ENCODE measurements around the gene HBEGF.

HBEGF gene

DNA sequence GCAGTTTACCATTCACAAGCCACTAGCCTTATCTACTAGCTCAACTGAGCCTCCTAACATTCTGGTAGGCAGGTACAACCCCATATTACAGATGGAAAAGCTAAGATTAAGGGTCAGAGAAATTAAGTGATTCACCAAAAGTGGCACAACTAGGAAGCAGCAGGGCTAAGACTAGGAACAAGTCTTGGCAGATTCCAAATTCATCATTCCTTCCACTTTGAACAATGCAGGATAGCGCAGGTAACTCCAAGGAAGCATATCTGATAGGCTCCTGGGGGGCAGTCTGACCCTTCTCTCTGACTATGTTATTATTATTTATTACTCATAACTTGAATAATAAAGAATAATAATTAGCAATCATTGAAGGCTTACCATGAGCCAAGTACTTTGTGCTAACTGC is 8.5 kb downstream of the HBEGF start:
- H3K4me2 ChIP-seq (ENCODE audit: low read length): no peak overlapping the region
- no peak overlapping the region for H2AFZ ChIP-seq (ENCODE audit: insufficient read depth, low read length, poor library complexity)
- H3K27me3 ChIP-seq (ENCODE audit: insufficient read depth, low read length): no peaks in the 10 kb centered on the region
- H2AK5ac ChIP-seq (ENCODE audit: low read length): no peak overlapping the region
- H2BK5ac ChIP-seq (ENCODE audit: low read depth, low read length, poor library complexity): no peak overlapping the region
- no peak overlapping the region for H3K18ac ChIP-seq (ENCODE audit: low read length)
- H4K91ac ChIP-seq (ENCODE audit: low read depth, low read length): no peak overlapping the region
- no peak overlapping the region for H3K14ac ChIP-seq (ENCODE audit: low read length)
- no CpG with 5 or more reads among the region's 1 CpG for whole genome bisulfite sequencing (ENCODE audit: extremely low coverage, insufficient coverage, insufficient read length)
- peak in 1 of 2 donors; percentile 7 for DNase-seq
- no peak overlapping the region for H3K4ac ChIP-seq (ENCODE audit: low read depth, low read length)
- peaks cover 23 to 37% of the 10 kb centered on the region in 2 experiments for H3K36me3 ChIP-seq (ENCODE audit: control insufficient read depth in 1 of 2, insufficient read depth in 2 of 2, low read length in 2 of 2)
- no peaks in the 10 kb centered on the region for H3K9me3 ChIP-seq (ENCODE audit: insufficient read depth, low read depth, low read length)
- no peak overlapping the region for H2BK120ac ChIP-seq (ENCODE audit: insufficient read depth, low read length, poor library complexity)
- H3K79me1 ChIP-seq (ENCODE audit: low read length): no peaks in the 10 kb centered on the region
- no peak overlapping the region for H4K8ac ChIP-seq (ENCODE audit: low read depth, low read length)
- peaks cover 2 to 5% of the 10 kb centered on the region in 2 experiments for H3K4me1 ChIP-seq (ENCODE audit: control insufficient read depth in 1 of 2, insufficient read depth in 2 of 2, low read length in 2 of 2)
- H3K9ac ChIP-seq (ENCODE audit: low read length): no peak overlapping the region
- H3K27ac ChIP-seq (ENCODE audit: low read depth, low read length): no peak overlapping the region
- no peak overlapping the region for H4K12ac ChIP-seq (ENCODE audit: low read depth, low read length)
- no peak overlapping the region for H3K4me3 ChIP-seq (ENCODE audit: low read depth, low read length)
- H3K79me2 ChIP-seq (ENCODE audit: control insufficient read depth, insufficient read depth, low read length, poor library complexity): no peaks in the 10 kb centered on the region
- no peak overlapping the region for H3K23ac ChIP-seq (ENCODE audit: low read length)
- no peak overlapping the region for H2BK12ac ChIP-seq (ENCODE audit: low read length)

DNA sequence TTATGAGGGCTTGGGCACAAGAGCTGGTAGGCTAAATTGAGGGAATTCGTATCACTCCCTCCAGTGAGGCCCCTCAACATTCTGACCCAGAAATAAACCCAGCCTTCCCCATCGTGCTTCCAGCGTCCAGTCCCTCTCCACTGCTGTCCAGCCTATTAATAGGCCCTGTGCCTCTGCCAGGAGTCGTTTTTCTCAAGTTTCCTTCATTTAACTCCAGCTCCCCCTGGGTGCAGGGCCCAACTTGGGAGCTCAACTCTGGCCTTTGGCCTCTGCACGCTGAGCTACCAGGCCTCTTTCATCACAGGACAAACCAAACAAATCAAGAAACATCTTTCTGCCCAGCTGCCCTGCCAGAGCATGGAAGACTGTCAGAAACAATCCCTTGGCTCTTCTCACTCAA is 10.0 kb downstream of the HBEGF start:
- Histone ChIP-seq H2AFZ (ENCODE audit: insufficient read depth, low read length, poor library complexity) (no peak overlapping the region), H4K91ac (ENCODE audit: low read depth, low read length) (no peak overlapping the region), H2BK5ac (ENCODE audit: low read depth, low read length, poor library complexity) (no peak overlapping the region), H3K23ac (ENCODE audit: low read length) (no peak overlapping the region), H3K4me3 (ENCODE audit: low read depth, low read length) (no peak overlapping the region), H3K18ac (ENCODE audit: low read length) (no peak overlapping the region), H3K4me2 (ENCODE audit: low read length) (no peak overlapping the region), H3K4ac (ENCODE audit: low read depth, low read length) (no peak overlapping the region), H3K9ac (ENCODE audit: low read length) (no peak overlapping the region), H3K79me2 (ENCODE audit: control insufficient read depth, insufficient read depth, low read length, poor library complexity) (no peaks in the 10 kb centered on the region), H3K14ac (ENCODE audit: low read length) (no peak overlapping the region), H3K79me1 (ENCODE audit: low read length) (no peaks in the 10 kb centered on the region), H3K27me3 (ENCODE audit: insufficient read depth, low read length) (no peaks in the 10 kb centered on the region), H2BK12ac (ENCODE audit: low read length) (no peak overlapping the region), H4K12ac (ENCODE audit: low read depth, low read length) (no peak overlapping the region), H2AK5ac (ENCODE audit: low read length) (no peak overlapping the region), H3K27ac (ENCODE audit: low read depth, low read length) (no peak overlapping the region), H2BK120ac (ENCODE audit: insufficient read depth, low read length, poor library complexity) (no peak overlapping the region), H4K8ac (ENCODE audit: low read depth, low read length) (no peak overlapping the region), H3K36me3 (ENCODE audit: control insufficient read depth in 1 of 2, insufficient read depth in 2 of 2, low read length in 2 of 2) (peaks cover 17 to 30% of the 10 kb centered on the region in 2 experiments), H3K4me1 (ENCODE audit: control insufficient read depth in 1 of 2, insufficient read depth in 2 of 2, low read length in 2 of 2) (peaks cover 2 to 5% of the 10 kb centered on the region in 2 experiments), H3K9me3 (ENCODE audit: insufficient read depth, low read depth, low read length) (no peaks in the 10 kb centered on the region)
- no peak for DNase-seq
- WGBS (ENCODE audit: extremely low coverage, insufficient coverage, insufficient read length): no CpG with 5 or more reads among the region's 5 CpGs

DNA sequence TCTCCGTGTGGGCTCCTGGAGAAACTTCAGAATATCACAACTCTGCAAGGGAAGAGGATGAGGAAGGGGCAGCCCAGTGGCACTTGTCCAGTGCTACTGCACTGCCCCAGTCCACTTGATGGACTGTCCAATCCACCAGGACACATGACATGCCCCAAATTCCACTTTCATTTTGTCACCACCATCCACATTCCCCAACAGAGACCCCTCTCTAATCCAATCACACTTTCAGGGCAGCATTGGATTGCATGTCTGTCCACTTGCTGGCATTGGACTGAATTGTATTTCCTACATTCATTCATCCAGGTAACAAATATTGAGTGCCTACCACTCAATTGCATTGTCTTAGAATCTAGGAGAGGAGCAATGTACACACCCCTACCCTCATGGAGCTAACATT is 14.8 kb downstream of the HBEGF start:
- H3K36me3 ChIP-seq (ENCODE audit: control insufficient read depth in 1 of 2, insufficient read depth in 2 of 2, low read length in 2 of 2): peaks cover 12 to 24% of the 10 kb centered on the region in 2 experiments
- no peak overlapping the region for H3K27ac ChIP-seq (ENCODE audit: low read depth, low read length)
- no peak overlapping the region for H2AFZ ChIP-seq (ENCODE audit: insufficient read depth, low read length, poor library complexity)
- H4K12ac ChIP-seq (ENCODE audit: low read depth, low read length): no peak overlapping the region
- H3K23ac ChIP-seq (ENCODE audit: low read length): no peak overlapping the region
- H3K9ac ChIP-seq (ENCODE audit: low read length): no peak overlapping the region
- no peak overlapping the region for H3K4me3 ChIP-seq (ENCODE audit: low read depth, low read length)
- no peak overlapping the region for H2BK12ac ChIP-seq (ENCODE audit: low read length)
- no CpG with 5 or more reads among the region's 1 CpG for WGBS (ENCODE audit: extremely low coverage, insufficient coverage, insufficient read length)
- H3K27me3 ChIP-seq (ENCODE audit: insufficient read depth, low read length): no peaks in the 10 kb centered on the region
- H3K79me2 ChIP-seq (ENCODE audit: control insufficient read depth, insufficient read depth, low read length, poor library complexity): peaks cover 2% of the 10 kb centered on the region
- no peak overlapping the region for H3K4me2 ChIP-seq (ENCODE audit: low read length)
- peaks cover 0 to 6% of the 10 kb centered on the region in 2 experiments for H3K4me1 ChIP-seq (ENCODE audit: control insufficient read depth in 1 of 2, insufficient read depth in 2 of 2, low read length in 2 of 2)
- H3K79me1 ChIP-seq (ENCODE audit: low read length): no peaks in the 10 kb centered on the region
- no peak overlapping the region for H3K18ac ChIP-seq (ENCODE audit: low read length)
- H3K14ac ChIP-seq (ENCODE audit: low read length): no peak overlapping the region
- no peak overlapping the region for H4K91ac ChIP-seq (ENCODE audit: low read depth, low read length)
- DNase-seq: no peak
- H3K4ac ChIP-seq (ENCODE audit: low read depth, low read length): no peak overlapping the region
- H4K8ac ChIP-seq (ENCODE audit: low read depth, low read length): no peak overlapping the region
- H2AK5ac ChIP-seq (ENCODE audit: low read length): no peak overlapping the region
- no peak overlapping the region for H2BK5ac ChIP-seq (ENCODE audit: low read depth, low read length, poor library complexity)
- H3K9me3 ChIP-seq (ENCODE audit: insufficient read depth, low read depth, low read length): no peaks in the 10 kb centered on the region
- H2BK120ac ChIP-seq (ENCODE audit: insufficient read depth, low read length, poor library complexity): no peak overlapping the region

DNA sequence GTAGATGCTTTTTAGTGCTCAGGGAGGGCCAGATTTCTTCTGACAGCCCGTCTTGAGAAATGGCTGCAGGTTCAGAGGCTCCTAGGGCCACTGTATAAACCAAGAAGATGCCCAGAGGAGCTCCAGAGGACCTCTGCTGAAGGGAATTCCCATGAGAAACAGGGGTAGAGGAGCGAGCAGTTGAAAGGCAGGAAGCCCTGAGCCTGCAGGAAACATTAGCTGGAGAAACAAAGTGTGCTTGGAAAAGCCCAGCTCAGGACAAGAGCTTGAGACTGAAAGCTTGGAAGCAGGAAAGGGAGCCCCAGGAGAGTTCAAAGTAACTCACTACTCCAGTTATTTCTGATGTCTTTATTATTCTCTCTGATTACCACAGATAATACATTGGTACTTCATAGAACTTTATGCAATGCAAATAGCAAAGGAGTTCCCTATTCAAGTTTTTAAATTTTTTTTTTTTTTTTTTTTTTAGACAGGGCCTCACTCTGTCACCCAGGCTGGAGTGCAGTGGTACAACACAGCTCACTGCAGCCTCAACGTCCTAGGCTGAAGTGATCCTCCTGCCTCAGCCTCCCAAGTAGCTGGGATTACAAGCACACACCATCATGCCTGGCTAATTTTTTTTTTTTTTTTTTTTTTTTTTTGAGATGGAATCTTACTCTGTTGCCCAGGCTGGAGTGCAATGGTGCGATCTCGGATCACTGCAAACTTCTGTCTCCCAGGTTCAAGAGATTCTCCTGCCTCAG is 16.5 kb downstream of the HBEGF start:
- no peak for DNase-seq
- Histone ChIP-seq H3K27me3 (ENCODE audit: insufficient read depth, low read length) (no peaks in the 10 kb centered on the region), H3K36me3 (ENCODE audit: control insufficient read depth in 1 of 2, insufficient read depth in 2 of 2, low read length in 2 of 2) (peaks cover 6 to 15% of the 10 kb centered on the region in 2 experiments), H3K4ac (ENCODE audit: low read depth, low read length) (no peak overlapping the region), H3K4me3 (ENCODE audit: low read depth, low read length) (no peak overlapping the region), H2AFZ (ENCODE audit: insufficient read depth, low read length, poor library complexity) (no peak overlapping the region), H3K9ac (ENCODE audit: low read length) (no peak overlapping the region), H2BK5ac (ENCODE audit: low read depth, low read length, poor library complexity) (no peak overlapping the region), H3K14ac (ENCODE audit: low read length) (no peak overlapping the region), H4K8ac (ENCODE audit: low read depth, low read length) (no peak overlapping the region), H3K4me2 (ENCODE audit: low read length) (no peak overlapping the region), H2BK120ac (ENCODE audit: insufficient read depth, low read length, poor library complexity) (no peak overlapping the region), H3K27ac (ENCODE audit: low read depth, low read length) (no peak overlapping the region), H4K91ac (ENCODE audit: low read depth, low read length) (no peak overlapping the region), H2BK12ac (ENCODE audit: low read length) (no peak overlapping the region), H3K9me3 (ENCODE audit: insufficient read depth, low read depth, low read length) (no peaks in the 10 kb centered on the region), H3K79me1 (ENCODE audit: low read length) (no peaks in the 10 kb centered on the region), H3K23ac (ENCODE audit: low read length) (no peak overlapping the region), H3K79me2 (ENCODE audit: control insufficient read depth, insufficient read depth, low read length, poor library complexity) (peaks cover 2% of the 10 kb centered on the region), H4K12ac (ENCODE audit: low read depth, low read length) (no peak overlapping the region), H3K4me1 (ENCODE audit: control insufficient read depth in 1 of 2, insufficient read depth in 2 of 2, low read length in 2 of 2) (peaks cover 0 to 6% of the 10 kb centered on the region in 2 experiments), H3K18ac (ENCODE audit: low read length) (no peak overlapping the region), H2AK5ac (ENCODE audit: low read length) (no peak overlapping the region)
- no CpG with 5 or more reads among the region's 5 CpGs for WGBS (ENCODE audit: extremely low coverage, insufficient coverage, insufficient read length)

Measured in trophoblast cell (in vitro differentiated cells and primary cell).